HepG2 (cell line): ENCODE results near the gene RBM19. TPM values are rescaled to one million over a fixed set of nuclear protein-coding genes. Genes with fewer than 3 reads are reported as not detected.

Experiments
- AKAP8 ChIP-seq: sonication (generic); formaldehyde crosslinking; IDR thresholded peaks from 2 replicates; pipeline ENCODE4 v1.5.1; 2020; ENCODE audit warnings: mild to moderate bottlenecking, missing genetic modification reagents
- BHLHE40 ChIP-seq: IDR thresholded peaks from 2 replicates; pipeline ENCODE4 v1.6.1; 2011; ENCODE audit warnings: low read length, improper control_type of control experiment
- CBX5 ChIP-seq: sonication (generic); formaldehyde crosslinking; IDR thresholded peaks from 2 replicates; pipeline ENCODE4 v1.4.0; 2020; ENCODE audit warnings: missing genetic modification reagents, borderline replicate concordance
- FOXA3 ChIP-seq: IDR thresholded peaks from 2 replicates; pipeline ENCODE4 v1.6.1; 2016; ENCODE audit warnings: missing genetic modification reagents, missing compliant biosample characterization
- KDM4B ChIP-seq: sonication (generic); formaldehyde crosslinking; IDR thresholded peaks from 2 replicates; pipeline ENCODE4 v1.4.0; 2020; ENCODE audit warnings: missing genetic modification reagents
- KLF11 ChIP-seq: IDR thresholded peaks from 2 replicates; pipeline ENCODE4 v1.6.1; 2016; ENCODE audit warnings: missing compliant biosample characterization
- SMAD3 ChIP-seq: sonication (generic); formaldehyde crosslinking; IDR thresholded peaks from 2 replicates; pipeline ENCODE4 v1.4.0; 2020; ENCODE audit warnings: missing genetic modification reagents
- SMYD3 ChIP-seq: sonication (generic); formaldehyde crosslinking; IDR thresholded peaks from 2 replicates; pipeline ENCODE4 v1.8.1; 2023; ENCODE audit warnings: mild to moderate bottlenecking, missing genetic modification reagents
- SOX13 ChIP-seq, 3 experiments: fragments of 450-650 bp in 1 of 3; sonication (generic) in 1 of 3; formaldehyde crosslinking in 1 of 3; IDR thresholded peaks in 2 of 3; conservative IDR thresholded peaks in 1 of 3; 2 replicates each; pipeline versions ENCODE4 v1.5.0 to v1.6.1; 2016 to 2020; ENCODE audit warnings: antibody characterized with exemption in 1 of 3, mild to moderate bottlenecking in 1 of 3, missing compliant biosample characterization in 1 of 3, missing genetic modification reagents in 1 of 3, moderate library complexity in 1 of 3
- ZBTB20 ChIP-seq: sonication (generic); formaldehyde crosslinking; IDR thresholded peaks from 2 replicates; pipeline ENCODE4 v1.8.1; 2023; ENCODE audit warnings: missing genetic modification reagents, low read depth, mild to moderate bottlenecking, borderline replicate concordance
- ZNF317 ChIP-seq: sonication (generic); formaldehyde crosslinking; IDR thresholded peaks from 2 replicates; pipeline ENCODE4 v1.5.0; 2020; ENCODE audit warnings: mild to moderate bottlenecking, missing genetic modification reagents
- ZNF660 ChIP-seq: sonication (generic); formaldehyde crosslinking; IDR thresholded peaks from 2 replicates; pipeline ENCODE4 v1.5.1; 2020; ENCODE audit warnings: mild to moderate bottlenecking, low read depth, missing genetic modification reagents, borderline replicate concordance
- ZNF709 ChIP-seq: sonication (generic); formaldehyde crosslinking; IDR thresholded peaks from 2 replicates; pipeline ENCODE4 v1.5.0; 2020; ENCODE audit warnings: mild to moderate bottlenecking, missing genetic modification reagents
- polyA plus RNA-seq, 8 experiments: library from polyadenylated mRNA; depleted of rRNA in 3 of 8; stranded (reverse) in 7 of 8; unstranded in 1 of 8; fragments of >200 nt; fragmentation: Illumina TruSeq in 4 of 8; extraction: Trizol in 4 of 8; gene quantifications; 2 replicates each; pipeline versions ENCODE4 v1.2.1 to v1.2.3, GENCODE V29; 2011 to 2016; ENCODE audit warnings: low read depth in 4 of 8, missing spikeins in 1 of 8, mixed read lengths in 1 of 8; ENCODE audit not compliant: insufficient read depth in 1 of 8
- total RNA-seq, 5 experiments: library from RNA; depleted of rRNA; stranded (reverse); fragments of >200 nt; fragmentation: Illumina TruSeq; extraction: Trizol; gene quantifications; 2 replicates each; pipeline ENCODE4 v1.2.3, GENCODE V29; 2016; ENCODE audit warnings: low read depth in 1 of 5
- TF ChIP-seq, protein P1 (sequence below): sonication (generic); formaldehyde crosslinking; IDR thresholded peaks from 2 replicates; pipeline ENCODE4 v1.4.0; 2020; ENCODE audit warnings: mild to moderate bottlenecking, missing genetic modification reagents
- TF ChIP-seq, protein P2 (sequence below): sonication (generic); formaldehyde crosslinking; IDR thresholded peaks from 2 replicates; pipeline ENCODE4 v1.4.0; 2020; ENCODE audit warnings: missing genetic modification reagents, borderline replicate concordance

RBM19 gene
- total and polyA plus RNA-seq, 2 of the 13 experiments (the other 11 are each of a cell fraction or from before 2014, with no cell fraction given), result 19.3 to 32.2 TPM

DNA sequence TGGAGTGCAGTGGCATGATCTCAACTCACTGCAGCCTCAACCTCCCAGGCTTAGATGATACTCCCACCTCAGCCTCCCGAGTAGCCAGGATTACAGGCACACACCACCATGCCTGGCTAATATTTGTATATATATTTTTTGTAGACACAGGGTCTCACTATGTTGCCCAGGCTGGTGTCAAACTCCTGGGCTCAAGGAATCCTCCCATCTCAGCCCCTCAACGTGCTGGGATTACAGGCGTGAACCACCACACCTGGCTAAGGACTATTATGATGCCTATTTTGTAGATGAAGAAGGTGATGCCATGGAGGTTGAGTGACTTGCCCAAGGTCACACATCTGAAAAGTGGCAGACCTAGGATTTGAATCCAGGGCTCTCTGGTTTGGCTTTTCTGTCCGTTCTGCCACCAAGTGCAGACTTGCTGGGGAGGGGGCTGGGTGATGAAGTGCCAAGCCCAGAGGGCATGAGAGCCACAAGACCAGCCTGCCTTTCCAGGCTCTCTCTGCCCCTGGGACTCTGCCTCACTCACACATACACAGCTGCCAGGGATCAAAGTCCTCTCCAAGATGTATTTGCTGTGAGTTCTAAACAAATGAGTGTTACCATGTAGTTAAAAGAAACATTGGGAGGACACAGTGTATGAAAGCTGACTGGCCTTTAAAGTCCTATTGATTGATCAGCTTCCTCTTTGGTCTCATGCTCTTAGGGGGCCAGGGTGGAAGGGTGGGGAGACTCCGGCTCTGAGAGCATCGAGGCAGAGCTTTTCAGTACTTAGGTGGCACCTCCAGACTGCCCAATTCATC is 21.3 kb upstream of the RBM19 start (continued):
- TF ChIP-seq, protein P1, sequence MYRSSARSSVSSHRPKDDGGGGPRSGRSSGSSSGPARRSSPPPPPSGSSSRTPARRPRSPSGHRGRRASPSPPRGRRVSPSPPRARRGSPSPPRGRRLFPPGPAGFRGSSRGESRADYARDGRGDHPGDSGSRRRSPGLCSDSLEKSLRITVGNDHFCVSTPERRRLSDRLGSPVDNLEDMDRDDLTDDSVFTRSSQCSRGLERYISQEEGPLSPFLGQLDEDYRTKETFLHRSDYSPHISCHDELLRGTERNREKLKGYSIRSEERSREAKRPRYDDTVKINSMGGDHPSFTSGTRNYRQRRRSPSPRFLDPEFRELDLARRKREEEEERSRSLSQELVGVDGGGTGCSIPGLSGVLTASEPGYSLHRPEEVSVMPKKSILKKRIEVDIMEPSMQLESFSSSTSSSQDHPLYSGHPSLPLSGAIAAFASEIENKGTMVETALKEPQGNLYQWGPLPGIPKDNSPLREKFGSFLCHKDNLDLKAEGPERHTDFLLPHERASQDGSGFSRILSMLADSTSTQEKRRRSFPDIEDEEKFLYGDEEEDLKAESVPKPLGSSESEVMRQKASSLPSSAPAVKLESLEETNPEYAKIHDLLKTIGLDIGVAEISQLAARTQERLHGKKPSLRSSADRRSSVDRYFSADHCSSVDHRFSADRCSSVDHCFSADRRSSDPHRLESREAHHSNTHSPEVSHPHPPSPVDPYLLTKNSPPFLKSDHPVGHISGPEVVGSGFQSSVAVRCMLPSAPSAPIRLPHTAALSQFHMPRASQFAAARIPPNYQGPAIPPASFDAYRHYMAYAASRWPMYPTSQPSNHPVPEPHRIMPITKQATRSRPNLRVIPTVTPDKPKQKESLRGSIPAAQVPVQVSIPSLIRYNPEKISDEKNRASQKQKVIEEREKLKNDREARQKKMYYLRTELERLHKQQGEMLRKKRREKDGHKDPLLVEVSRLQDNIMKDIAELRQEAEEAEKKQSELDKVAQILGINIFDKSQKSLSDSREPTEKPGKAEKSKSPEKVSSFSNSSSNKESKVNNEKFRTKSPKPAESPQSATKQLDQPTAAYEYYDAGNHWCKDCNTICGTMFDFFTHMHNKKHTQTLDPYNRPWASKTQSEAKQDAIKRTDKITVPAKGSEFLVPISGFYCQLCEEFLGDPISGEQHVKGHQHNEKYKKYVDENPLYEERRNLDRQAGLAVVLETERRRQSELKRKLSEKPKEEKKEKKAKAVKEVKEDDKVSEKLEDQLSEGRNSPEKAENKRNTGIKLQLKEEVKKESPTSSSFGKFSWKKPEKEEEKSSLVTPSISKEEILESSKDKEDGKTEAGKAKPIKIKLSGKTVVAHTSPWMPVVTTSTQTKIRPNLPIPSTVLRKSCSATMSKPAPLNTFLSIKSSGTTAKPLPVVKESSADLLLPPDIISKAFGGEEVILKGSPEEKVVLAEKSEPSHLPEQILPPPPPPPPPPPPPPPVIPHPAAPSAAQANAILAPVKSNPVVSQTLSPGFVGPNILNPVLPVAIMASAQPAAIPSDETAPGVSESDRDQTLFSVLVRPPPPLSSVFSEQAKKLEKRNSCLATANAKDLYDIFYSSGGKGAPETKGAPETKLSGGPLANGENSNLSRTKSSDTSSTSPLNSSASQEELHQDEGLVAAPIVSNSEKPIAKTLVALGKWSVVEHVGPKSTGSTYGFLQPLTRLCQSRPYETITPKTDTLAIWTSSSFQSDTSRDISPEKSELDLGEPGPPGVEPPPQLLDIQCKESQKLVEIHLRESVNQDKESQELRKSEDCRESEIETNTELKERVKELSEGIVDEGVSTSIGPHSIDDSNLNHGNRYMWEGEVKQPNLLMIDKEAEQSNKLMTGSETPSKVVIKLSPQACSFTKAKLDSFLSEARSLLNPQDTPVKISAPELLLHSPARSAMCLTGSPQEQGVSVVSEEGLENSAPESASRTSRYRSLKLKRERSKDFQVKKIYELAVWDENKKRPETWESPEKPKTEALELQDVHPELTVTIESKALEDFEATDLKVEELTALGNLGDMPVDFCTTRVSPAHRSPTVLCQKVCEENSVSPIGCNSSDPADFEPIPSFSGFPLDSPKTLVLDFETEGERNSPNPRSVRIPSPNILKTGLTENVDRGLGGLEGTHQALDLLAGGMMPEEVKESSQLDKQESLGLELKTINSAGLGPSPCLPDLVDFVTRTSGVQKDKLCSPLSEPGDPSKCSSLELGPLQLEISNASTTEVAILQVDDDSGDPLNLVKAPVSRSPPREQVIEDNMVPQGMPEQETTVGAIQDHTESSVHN (CRISPR knock-in tag), result no peak
- TF ChIP-seq BHLHE40, result peak; percentile 45; the same call in 1 of the 2 replicates
- no peak for TF ChIP-seq SOX13 (IDR thresholded peaks at IDR 0.05)
- peak in 1 of 2 experiments; percentile 62; a peak in 2 of 4 replicates for TF ChIP-seq SOX13 (CRISPR knock-in tag; conservative IDR thresholded peaks at IDR 0.05 in 1 of 2, IDR thresholded peaks at IDR 0.05 in 1 of 2)
- 0 out of 2 replicates have a peak, but pooled peaks have one; percentile 22 for TF ChIP-seq SMAD3
- TF ChIP-seq AKAP8 (CRISPR knock-in tag), result no peak
- TF ChIP-seq CBX5 (CRISPR knock-in tag), result peak; percentile 32; the same call in 1 of the 2 replicates
- TF ChIP-seq KLF11 (CRISPR knock-in tag), result no peak
- peak; percentile 44; the same call in 1 of the 2 replicates for TF ChIP-seq ZNF709 (CRISPR knock-in tag)
- no peak for TF ChIP-seq SMYD3
- TF ChIP-seq KDM4B (CRISPR knock-in tag), result no peak
- TF ChIP-seq, protein P2, sequence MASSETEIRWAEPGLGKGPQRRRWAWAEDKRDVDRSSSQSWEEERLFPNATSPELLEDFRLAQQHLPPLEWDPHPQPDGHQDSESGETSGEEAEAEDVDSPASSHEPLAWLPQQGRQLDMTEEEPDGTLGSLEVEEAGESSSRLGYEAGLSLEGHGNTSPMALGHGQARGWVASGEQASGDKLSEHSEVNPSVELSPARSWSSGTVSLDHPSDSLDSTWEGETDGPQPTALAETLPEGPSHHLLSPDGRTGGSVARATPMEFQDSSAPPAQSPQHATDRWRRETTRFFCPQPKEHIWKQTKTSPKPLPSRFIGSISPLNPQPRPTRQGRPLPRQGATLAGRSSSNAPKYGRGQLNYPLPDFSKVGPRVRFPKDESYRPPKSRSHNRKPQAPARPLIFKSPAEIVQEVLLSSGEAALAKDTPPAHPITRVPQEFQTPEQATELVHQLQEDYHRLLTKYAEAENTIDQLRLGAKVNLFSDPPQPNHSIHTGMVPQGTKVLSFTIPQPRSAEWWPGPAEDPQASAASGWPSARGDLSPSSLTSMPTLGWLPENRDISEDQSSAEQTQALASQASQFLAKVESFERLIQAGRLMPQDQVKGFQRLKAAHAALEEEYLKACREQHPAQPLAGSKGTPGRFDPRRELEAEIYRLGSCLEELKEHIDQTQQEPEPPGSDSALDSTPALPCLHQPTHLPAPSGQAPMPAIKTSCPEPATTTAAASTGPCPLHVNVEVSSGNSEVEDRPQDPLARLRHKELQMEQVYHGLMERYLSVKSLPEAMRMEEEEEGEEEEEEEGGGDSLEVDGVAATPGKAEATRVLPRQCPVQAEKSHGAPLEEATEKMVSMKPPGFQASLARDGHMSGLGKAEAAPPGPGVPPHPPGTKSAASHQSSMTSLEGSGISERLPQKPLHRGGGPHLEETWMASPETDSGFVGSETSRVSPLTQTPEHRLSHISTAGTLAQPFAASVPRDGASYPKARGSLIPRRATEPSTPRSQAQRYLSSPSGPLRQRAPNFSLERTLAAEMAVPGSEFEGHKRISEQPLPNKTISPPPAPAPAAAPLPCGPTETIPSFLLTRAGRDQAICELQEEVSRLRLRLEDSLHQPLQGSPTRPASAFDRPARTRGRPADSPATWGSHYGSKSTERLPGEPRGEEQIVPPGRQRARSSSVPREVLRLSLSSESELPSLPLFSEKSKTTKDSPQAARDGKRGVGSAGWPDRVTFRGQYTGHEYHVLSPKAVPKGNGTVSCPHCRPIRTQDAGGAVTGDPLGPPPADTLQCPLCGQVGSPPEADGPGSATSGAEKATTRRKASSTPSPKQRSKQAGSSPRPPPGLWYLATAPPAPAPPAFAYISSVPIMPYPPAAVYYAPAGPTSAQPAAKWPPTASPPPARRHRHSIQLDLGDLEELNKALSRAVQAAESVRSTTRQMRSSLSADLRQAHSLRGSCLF (CRISPR knock-in tag), result no peak
- peak; percentile 63 for TF ChIP-seq FOXA3 (CRISPR knock-in tag)
- no peak for TF ChIP-seq ZBTB20
- 0 out of 2 replicates have a peak, but pooled peaks have one; percentile 49 for TF ChIP-seq ZNF317 (CRISPR knock-in tag)
- TF ChIP-seq ZNF660 (CRISPR knock-in tag), result no peak
